HG03196 (cell line): Measurements from ENCODE around the gene PROB1.
"Not testable (repeated sequence)": the region's sequence is repeated elsewhere in the genome, so short reads cannot be mapped to it uniquely, and the experiment has no call there.

Source experiments
- ATAC-seq: cut with Tn5 transposase; IDR thresholded peaks from one replicate; pipeline ENCODE4 v1.9.1; 2021; ENCODE audit not compliant: unreplicated experiment

Gene PROB1

GRCh38 chr5:139413963-139414362 lies 19.1 kb upstream of the PROB1 start:
- ATAC-seq, result no peak

GRCh38 chr5:139413153-139413552 lies 18.2 kb upstream of the PROB1 start:
- no peak for ATAC-seq

GRCh38 chr5:139410993-139411828 lies 16.3 kb upstream of the PROB1 start:
- no peak for ATAC-seq

GRCh38 chr5:139410121-139410992 lies 15.5 kb upstream of the PROB1 start:
- no peak for ATAC-seq

- ATAC-seq, result not testable (repeated sequence)
Measured at GRCh38 chr5:139409116-139409515, 14.2 kb upstream of the PROB1 start.

- no peak for ATAC-seq
Measured at GRCh38 chr5:139408191-139408590, 13.3 kb upstream of the PROB1 start.

- ATAC-seq, result no peak
Measured at GRCh38 chr5:139407517-139407916, 12.6 kb upstream of the PROB1 start.

GRCh38 chr5:139406963-139407362 lies 12.1 kb upstream of the PROB1 start:
- ATAC-seq, result no peak

GRCh38 chr5:139404484-139404840 lies 9.6 kb upstream of the PROB1 start:
- ATAC-seq, result no peak

GRCh38 chr5:139403787-139404483 lies 9.0 kb upstream of the PROB1 start, which contains the start of gene SPATA24:
Gene SPATA24, minus strand, starts transcription at chr5:139404089. Its CDS starts 29 bp downstream, at chr5:139404060.
- peak; percentile 83 for ATAC-seq

GRCh38 chr5:139403418-139403786 lies 8.5 kb upstream of the PROB1 start:
- no peak for ATAC-seq

GRCh38 chr5:139402561-139403158 lies 7.8 kb upstream of the PROB1 start:
- no peak for ATAC-seq

GRCh38 chr5:139401546-139401945 lies 6.6 kb upstream of the PROB1 start:
- no peak for ATAC-seq

GRCh38 chr5:139399501-139400121 lies 4.7 kb upstream of the PROB1 start:
- ATAC-seq, result peak; percentile 34

- ATAC-seq, result no peak
Measured at GRCh38 chr5:139397921-139398320, 3.0 kb upstream of the PROB1 start.

GRCh38 chr5:139396691-139397090 lies 1.8 kb upstream of the PROB1 start:
- ATAC-seq, result no peak

- ATAC-seq, result no peak
Measured at GRCh38 chr5:139395844-139396640, 1.1 kb upstream of the PROB1 start.

GRCh38 chr5:139394123-139394653 lies 716 bp downstream of the PROB1 start:
- no peak for ATAC-seq

- ATAC-seq, result no peak
Measured at GRCh38 chr5:139393497-139394122, 1.3 kb downstream of the PROB1 start.
